WTC11 (cell line): ENCODE data around the gene SASS6. TPM values are rescaled to one million over a fixed set of nuclear protein-coding genes. Genes with fewer than 3 reads are reported as not detected.

Experiments
- ATAC-seq: fragments of 200-7000 bp; cut with Tn5 transposase; 2 replicates; pipeline ENCODE4 v1.10.0; 2021; ENCODE audit warnings: mild to moderate bottlenecking, moderate library complexity
- CTCF ChIA-PET: fragments of 300-600 bp; sonication (Branson Sonifier 250); formaldehyde crosslinking; loops from one replicate; lab custom pipeline; 2021; ENCODE audit warnings: antibody characterized with exemption; lab: Charles Lee
- POLR2A ChIA-PET: fragments of 350-600 bp; sonication (Branson Sonifier 250); formaldehyde crosslinking; loops from one replicate; lab custom pipeline; 2021; ENCODE audit warnings: antibody characterized with exemption; lab: Charles Lee
- DNase-seq: peaks from one replicate; pipeline ENCODE4 v3.0.0; 2021; ENCODE audit warnings: low spot score
- H3K27ac Mint-ChIP-seq: 2 replicates; pipeline ENCODE4 v1.8.0; 2021; ENCODE audit warnings: mixed read lengths
- H3K27me3 Mint-ChIP-seq: 2 replicates; pipeline ENCODE4 v1.8.0; 2021; ENCODE audit warnings: low read depth, mild to moderate bottlenecking, moderate library complexity, mixed read lengths
- H3K36me3 Mint-ChIP-seq: 2 replicates; pipeline ENCODE4 v1.8.0; 2021; ENCODE audit warnings: mixed read lengths
- H3K4me1 Mint-ChIP-seq: 2 replicates; pipeline ENCODE4 v1.8.0; 2022; ENCODE audit warnings: mixed read lengths
- H3K4me3 Mint-ChIP-seq: 2 replicates; pipeline ENCODE4 v1.8.0; 2021; ENCODE audit warnings: mild to moderate bottlenecking, moderate library complexity, mixed read lengths
- H3K9me3 Mint-ChIP-seq: 2 replicates; pipeline ENCODE4 v1.8.0; 2021; ENCODE audit warnings: mixed read lengths
- EMX1 ChIP-seq: fragments of 250-450 bp; sonication (Bioruptor Pico); IDR thresholded peaks from 2 replicates; pipeline ENCODE4 v1.8.0; 2021; ENCODE audit warnings: mild to moderate bottlenecking
- IRF2 ChIP-seq: sonication (generic); formaldehyde crosslinking; IDR thresholded peaks from 2 replicates; pipeline ENCODE4 v1.8.0; 2022; ENCODE audit warnings: low read depth, missing genetic modification reagents, borderline replicate concordance
- NFATC4 ChIP-seq: fragments of 250-450 bp; sonication (Bioruptor Pico); IDR thresholded peaks from 2 replicates; pipeline ENCODE4 v1.9.0; 2021; ENCODE audit warnings: mild to moderate bottlenecking
- OVOL2 ChIP-seq: fragments of 250-450 bp; sonication (Bioruptor Pico); IDR thresholded peaks from 2 replicates; pipeline ENCODE4 v1.9.0; 2021; ENCODE audit warnings: mild to moderate bottlenecking, borderline replicate concordance
- PRRX2 ChIP-seq: fragments of 250-450 bp; sonication (Bioruptor Pico); IDR thresholded peaks from 2 replicates; pipeline ENCODE4 v1.8.0; 2021; ENCODE audit warnings: mild to moderate bottlenecking
- RELA ChIP-seq: sonication (generic); formaldehyde crosslinking; IDR thresholded peaks from 2 replicates; pipeline ENCODE4 v1.8.1; 2022; ENCODE audit warnings: missing genetic modification reagents, mild to moderate bottlenecking, borderline replicate concordance
- SP1 ChIP-seq: sonication (generic); formaldehyde crosslinking; conservative IDR thresholded peaks from 2 replicates; pipeline ENCODE4 v1.8.1; 2022; ENCODE audit warnings: missing genetic modification reagents
- TEAD1 ChIP-seq: sonication (generic); formaldehyde crosslinking; IDR thresholded peaks from 2 replicates; pipeline ENCODE4 v1.8.0; 2022; ENCODE audit warnings: mild to moderate bottlenecking, missing genetic modification reagents
- ZNF232 ChIP-seq: sonication (generic); formaldehyde crosslinking; IDR thresholded peaks from 2 replicates; pipeline ENCODE4 v1.8.0; 2022; ENCODE audit warnings: mild to moderate bottlenecking, missing genetic modification reagents
- ZNF396 ChIP-seq: fragments of 250-450 bp; sonication (Bioruptor Pico); IDR thresholded peaks from 2 replicates; pipeline ENCODE4 v1.8.0; 2021; ENCODE audit warnings: mild to moderate bottlenecking, moderate library complexity, borderline replicate concordance
- total RNA-seq: library from RNA; stranded (reverse); gene quantifications from 3 replicates; pipeline ENCODE4 v1.2.3, GENCODE V29; 2021
- TF ChIP-seq, protein P1 (sequence below): sonication (generic); formaldehyde crosslinking; IDR thresholded peaks from 2 replicates; pipeline ENCODE4 v1.8.1; 2022; ENCODE audit warnings: mild to moderate bottlenecking, missing genetic modification reagents, moderate library complexity, borderline replicate concordance
- TF ChIP-seq, protein P2 (sequence below): sonication (generic); formaldehyde crosslinking; IDR thresholded peaks from 2 replicates; pipeline ENCODE4 v1.8.0; 2023; ENCODE audit warnings: missing genetic modification reagents, mild to moderate bottlenecking, borderline replicate concordance
- TF ChIP-seq, protein P3 (sequence below): sonication (generic); formaldehyde crosslinking; conservative IDR thresholded peaks from 2 replicates; pipeline ENCODE4 v1.8.1; 2022; ENCODE audit warnings: mild to moderate bottlenecking, missing genetic modification reagents
- TF ChIP-seq, protein P4 (sequence below): sonication (generic); formaldehyde crosslinking; IDR thresholded peaks from 2 replicates; pipeline ENCODE4 v1.8.1; 2022; ENCODE audit warnings: low read depth, missing genetic modification reagents, borderline replicate concordance
- TF ChIP-seq, protein P5 (sequence below): sonication (generic); formaldehyde crosslinking; IDR thresholded peaks from 2 replicates; pipeline ENCODE4 v1.8.1; 2023; ENCODE audit warnings: mild to moderate bottlenecking, missing genetic modification reagents, moderate library complexity
- TF ChIP-seq, protein P6 (sequence below): sonication (generic); formaldehyde crosslinking; IDR thresholded peaks from 2 replicates; pipeline ENCODE4 v1.8.0; 2023; ENCODE audit warnings: missing genetic modification reagents
- TF ChIP-seq, protein P7 (sequence below): fragments of 200-600 bp; IDR thresholded peaks from 2 replicates; pipeline ENCODE4 v1.8.0; 2022; ENCODE audit warnings: antibody characterized with exemption
- TF ChIP-seq, protein P8 (sequence below): sonication (generic); formaldehyde crosslinking; IDR thresholded peaks from 2 replicates; pipeline ENCODE4 v1.8.1; 2023; ENCODE audit warnings: mild to moderate bottlenecking, moderate library complexity, missing genetic modification reagents

The SASS6 gene
- total RNA-seq, 1 experiment from 2014 or later = 13.6 TPM

DNA sequence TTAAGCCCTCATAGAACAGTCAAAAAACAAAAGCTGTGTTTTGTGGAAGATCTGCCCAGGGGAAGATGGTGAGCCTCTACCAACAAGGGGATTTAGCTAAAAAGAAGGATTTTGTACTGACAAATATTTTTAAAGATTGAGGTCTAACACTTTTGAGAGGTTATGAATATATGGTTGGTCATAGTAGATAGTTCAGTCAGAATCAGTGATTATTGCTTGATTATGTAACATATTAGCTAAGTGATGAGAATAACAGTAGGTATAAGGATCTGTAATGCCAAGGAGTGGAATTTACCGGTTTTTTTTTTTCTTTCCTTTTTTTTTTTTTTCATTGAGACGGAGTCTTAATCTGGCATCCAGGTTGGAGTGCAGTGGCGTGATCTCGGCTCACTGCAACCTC, 79.0 kb downstream of the SASS6 start (continued):
- TF ChIP-seq, protein P1, sequence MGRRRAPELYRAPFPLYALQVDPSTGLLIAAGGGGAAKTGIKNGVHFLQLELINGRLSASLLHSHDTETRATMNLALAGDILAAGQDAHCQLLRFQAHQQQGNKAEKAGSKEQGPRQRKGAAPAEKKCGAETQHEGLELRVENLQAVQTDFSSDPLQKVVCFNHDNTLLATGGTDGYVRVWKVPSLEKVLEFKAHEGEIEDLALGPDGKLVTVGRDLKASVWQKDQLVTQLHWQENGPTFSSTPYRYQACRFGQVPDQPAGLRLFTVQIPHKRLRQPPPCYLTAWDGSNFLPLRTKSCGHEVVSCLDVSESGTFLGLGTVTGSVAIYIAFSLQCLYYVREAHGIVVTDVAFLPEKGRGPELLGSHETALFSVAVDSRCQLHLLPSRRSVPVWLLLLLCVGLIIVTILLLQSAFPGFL = no peak
- TF ChIP-seq IRF2 (CRISPR knock-in tag) = no peak
- no peak for TF ChIP-seq PRRX2 (CRISPR knock-in tag)

DNA sequence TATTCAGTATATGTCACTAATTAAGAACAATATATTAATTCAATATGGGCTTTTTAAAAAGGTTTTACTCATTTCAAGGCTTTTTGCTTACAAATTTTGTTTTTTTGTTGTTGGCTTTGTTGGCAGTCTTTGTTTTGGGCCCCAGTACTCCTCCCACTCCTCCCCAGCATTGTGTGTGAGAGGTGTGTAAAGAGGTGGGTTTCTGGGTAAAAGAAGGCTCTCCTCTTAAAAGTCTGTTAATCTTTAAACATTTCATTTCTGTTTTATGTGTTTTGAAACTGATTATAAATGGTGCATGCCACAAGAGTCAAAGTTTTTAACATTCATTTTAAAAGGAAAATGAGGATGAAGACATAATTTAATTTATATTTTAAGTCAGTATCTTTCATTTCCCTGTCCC, 79.6 kb downstream of the SASS6 start:
- ChIA-PET CTCF (no interaction called here), POLR2A (no interaction called here)
- ATAC-seq (no peak), DNase-seq (no peak)
- no peak for TF ChIP-seq NFATC4 (CRISPR knock-in tag)
- TF ChIP-seq OVOL2 (CRISPR knock-in tag) = no peak
- TF ChIP-seq, protein P2, sequence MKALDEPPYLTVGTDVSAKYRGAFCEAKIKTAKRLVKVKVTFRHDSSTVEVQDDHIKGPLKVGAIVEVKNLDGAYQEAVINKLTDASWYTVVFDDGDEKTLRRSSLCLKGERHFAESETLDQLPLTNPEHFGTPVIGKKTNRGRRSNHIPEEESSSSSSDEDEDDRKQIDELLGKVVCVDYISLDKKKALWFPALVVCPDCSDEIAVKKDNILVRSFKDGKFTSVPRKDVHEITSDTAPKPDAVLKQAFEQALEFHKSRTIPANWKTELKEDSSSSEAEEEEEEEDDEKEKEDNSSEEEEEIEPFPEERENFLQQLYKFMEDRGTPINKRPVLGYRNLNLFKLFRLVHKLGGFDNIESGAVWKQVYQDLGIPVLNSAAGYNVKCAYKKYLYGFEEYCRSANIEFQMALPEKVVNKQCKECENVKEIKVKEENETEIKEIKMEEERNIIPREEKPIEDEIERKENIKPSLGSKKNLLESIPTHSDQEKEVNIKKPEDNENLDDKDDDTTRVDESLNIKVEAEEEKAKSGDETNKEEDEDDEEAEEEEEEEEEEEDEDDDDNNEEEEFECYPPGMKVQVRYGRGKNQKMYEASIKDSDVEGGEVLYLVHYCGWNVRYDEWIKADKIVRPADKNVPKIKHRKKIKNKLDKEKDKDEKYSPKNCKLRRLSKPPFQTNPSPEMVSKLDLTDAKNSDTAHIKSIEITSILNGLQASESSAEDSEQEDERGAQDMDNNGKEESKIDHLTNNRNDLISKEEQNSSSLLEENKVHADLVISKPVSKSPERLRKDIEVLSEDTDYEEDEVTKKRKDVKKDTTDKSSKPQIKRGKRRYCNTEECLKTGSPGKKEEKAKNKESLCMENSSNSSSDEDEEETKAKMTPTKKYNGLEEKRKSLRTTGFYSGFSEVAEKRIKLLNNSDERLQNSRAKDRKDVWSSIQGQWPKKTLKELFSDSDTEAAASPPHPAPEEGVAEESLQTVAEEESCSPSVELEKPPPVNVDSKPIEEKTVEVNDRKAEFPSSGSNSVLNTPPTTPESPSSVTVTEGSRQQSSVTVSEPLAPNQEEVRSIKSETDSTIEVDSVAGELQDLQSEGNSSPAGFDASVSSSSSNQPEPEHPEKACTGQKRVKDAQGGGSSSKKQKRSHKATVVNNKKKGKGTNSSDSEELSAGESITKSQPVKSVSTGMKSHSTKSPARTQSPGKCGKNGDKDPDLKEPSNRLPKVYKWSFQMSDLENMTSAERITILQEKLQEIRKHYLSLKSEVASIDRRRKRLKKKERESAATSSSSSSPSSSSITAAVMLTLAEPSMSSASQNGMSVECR = no peak
- no peak for TF ChIP-seq RELA (CRISPR knock-in tag)
- TF ChIP-seq, protein P3, sequence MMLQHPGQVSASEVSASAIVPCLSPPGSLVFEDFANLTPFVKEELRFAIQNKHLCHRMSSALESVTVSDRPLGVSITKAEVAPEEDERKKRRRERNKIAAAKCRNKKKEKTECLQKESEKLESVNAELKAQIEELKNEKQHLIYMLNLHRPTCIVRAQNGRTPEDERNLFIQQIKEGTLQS (CRISPR knock-in tag) = no peak
- TF ChIP-seq TEAD1 (CRISPR knock-in tag) = no peak
- TF ChIP-seq, protein P4, sequence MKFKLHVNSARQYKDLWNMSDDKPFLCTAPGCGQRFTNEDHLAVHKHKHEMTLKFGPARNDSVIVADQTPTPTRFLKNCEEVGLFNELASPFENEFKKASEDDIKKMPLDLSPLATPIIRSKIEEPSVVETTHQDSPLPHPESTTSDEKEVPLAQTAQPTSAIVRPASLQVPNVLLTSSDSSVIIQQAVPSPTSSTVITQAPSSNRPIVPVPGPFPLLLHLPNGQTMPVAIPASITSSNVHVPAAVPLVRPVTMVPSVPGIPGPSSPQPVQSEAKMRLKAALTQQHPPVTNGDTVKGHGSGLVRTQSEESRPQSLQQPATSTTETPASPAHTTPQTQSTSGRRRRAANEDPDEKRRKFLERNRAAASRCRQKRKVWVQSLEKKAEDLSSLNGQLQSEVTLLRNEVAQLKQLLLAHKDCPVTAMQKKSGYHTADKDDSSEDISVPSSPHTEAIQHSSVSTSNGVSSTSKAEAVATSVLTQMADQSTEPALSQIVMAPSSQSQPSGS (CRISPR knock-in tag) = no peak
- TF ChIP-seq, protein P5, sequence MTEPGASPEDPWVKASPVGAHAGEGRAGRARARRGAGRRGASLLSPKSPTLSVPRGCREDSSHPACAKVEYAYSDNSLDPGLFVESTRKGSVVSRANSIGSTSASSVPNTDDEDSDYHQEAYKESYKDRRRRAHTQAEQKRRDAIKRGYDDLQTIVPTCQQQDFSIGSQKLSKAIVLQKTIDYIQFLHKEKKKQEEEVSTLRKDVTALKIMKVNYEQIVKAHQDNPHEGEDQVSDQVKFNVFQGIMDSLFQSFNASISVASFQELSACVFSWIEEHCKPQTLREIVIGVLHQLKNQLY (CRISPR knock-in tag) = no peak
- TF ChIP-seq EMX1 (CRISPR knock-in tag) = no peak
- TF ChIP-seq, protein P6, sequence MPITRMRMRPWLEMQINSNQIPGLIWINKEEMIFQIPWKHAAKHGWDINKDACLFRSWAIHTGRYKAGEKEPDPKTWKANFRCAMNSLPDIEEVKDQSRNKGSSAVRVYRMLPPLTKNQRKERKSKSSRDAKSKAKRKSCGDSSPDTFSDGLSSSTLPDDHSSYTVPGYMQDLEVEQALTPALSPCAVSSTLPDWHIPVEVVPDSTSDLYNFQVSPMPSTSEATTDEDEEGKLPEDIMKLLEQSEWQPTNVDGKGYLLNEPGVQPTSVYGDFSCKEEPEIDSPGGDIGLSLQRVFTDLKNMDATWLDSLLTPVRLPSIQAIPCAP (CRISPR knock-in tag) = no peak
- TF ChIP-seq, protein P7, sequence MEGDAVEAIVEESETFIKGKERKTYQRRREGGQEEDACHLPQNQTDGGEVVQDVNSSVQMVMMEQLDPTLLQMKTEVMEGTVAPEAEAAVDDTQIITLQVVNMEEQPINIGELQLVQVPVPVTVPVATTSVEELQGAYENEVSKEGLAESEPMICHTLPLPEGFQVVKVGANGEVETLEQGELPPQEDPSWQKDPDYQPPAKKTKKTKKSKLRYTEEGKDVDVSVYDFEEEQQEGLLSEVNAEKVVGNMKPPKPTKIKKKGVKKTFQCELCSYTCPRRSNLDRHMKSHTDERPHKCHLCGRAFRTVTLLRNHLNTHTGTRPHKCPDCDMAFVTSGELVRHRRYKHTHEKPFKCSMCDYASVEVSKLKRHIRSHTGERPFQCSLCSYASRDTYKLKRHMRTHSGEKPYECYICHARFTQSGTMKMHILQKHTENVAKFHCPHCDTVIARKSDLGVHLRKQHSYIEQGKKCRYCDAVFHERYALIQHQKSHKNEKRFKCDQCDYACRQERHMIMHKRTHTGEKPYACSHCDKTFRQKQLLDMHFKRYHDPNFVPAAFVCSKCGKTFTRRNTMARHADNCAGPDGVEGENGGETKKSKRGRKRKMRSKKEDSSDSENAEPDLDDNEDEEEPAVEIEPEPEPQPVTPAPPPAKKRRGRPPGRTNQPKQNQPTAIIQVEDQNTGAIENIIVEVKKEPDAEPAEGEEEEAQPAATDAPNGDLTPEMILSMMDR = no peak
- no peak for TF ChIP-seq ZNF232 (CRISPR knock-in tag)
- TF ChIP-seq, protein P8, sequence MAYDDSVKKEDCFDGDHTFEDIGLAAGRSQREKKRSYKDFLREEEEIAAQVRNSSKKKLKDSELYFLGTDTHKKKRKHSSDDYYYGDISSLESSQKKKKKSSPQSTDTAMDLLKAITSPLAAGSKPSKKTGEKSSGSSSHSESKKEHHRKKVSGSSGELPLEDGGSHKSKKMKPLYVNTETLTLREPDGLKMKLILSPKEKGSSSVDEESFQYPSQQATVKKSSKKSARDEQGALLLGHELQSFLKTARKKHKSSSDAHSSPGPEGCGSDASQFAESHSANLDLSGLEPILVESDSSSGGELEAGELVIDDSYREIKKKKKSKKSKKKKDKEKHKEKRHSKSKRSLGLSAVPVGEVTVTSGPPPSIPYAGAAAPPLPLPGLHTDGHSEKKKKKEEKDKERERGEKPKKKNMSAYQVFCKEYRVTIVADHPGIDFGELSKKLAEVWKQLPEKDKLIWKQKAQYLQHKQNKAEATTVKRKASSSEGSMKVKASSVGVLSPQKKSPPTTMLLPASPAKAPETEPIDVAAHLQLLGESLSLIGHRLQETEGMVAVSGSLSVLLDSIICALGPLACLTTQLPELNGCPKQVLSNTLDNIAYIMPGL (CRISPR knock-in tag) = no peak
- TF ChIP-seq SP1 (CRISPR knock-in tag) = no peak
- no peak for TF ChIP-seq ZNF396
- Mint-ChIP-seq H3K4me1 (peaks cover 20% of the 10 kb centered on the region), H3K4me3 (no peak overlapping the region), H3K9me3 (no peaks in the 10 kb centered on the region), H3K36me3 (peaks cover 3% of the 10 kb centered on the region; the same call in 1 of the 2 replicates), H3K27me3 (no peaks in the 10 kb centered on the region), H3K27ac (no peak overlapping the region)
